ENCODE results near the gene LAT.

The LAT gene

GRCh38 chr16:29011112-29011511 lies 26.3 kb downstream of the LAT start:
- no peak for DNase-seq

GRCh38 chr16:29011851-29012250 lies 27.0 kb downstream of the LAT start:
- DNase-seq, result no peak

DNA sequence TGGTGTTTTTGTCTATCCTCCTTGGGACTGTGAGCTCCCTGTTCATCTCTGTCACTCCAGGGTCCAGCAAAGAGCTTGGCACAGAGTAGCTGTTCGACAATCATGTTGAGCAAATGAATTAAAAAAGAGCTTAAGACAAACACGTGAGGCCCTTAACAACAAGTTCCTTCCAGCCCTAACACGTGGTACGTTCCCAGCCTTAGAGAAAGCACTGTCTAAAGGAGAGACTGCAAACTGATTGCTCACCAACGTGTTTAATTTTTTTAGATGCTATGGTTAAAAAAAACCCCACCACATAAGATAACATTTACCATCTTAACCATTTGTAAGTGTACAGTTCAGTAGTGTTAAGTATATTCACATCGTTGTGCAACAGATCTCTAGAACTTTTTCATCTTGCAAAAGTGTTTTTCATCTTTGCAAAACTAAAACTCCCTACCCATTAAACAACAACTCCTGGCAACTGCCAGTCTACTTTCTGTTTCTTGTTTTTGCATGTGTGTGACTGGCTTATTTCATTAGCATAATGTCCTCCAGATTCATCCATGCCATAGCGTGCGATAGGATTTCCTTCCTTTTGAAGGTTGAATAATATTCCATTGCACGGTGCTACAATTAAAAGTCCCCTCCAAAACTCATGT lies 28.2 kb downstream of the LAT start:
- DNase-seq, result peak in 1 of 2 donors; percentile 35

GRCh38 chr16:29014561-29015069 lies 29.8 kb downstream of the LAT start:
- no peak for DNase-seq

DNA sequence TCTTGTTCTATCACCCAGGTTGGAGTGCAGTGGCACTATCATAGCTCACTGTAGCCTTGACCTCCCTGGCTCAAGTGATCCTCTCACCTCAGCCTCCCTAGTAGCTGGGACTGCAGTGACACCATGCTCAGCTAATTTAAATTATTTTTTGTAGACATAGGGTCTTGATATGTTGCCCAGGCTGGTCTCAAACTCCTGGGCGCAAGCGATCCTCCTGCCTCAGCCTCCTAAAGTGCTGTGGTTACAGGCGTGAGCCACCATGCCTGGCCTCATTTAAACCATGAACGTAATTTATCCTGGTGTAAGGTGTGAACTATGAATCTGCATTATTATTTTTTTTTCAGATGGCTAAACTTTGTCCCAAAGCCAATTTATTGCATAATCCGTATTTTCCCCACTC lies 37.3 kb downstream of the LAT start:
- no peak for DNase-seq

DNA sequence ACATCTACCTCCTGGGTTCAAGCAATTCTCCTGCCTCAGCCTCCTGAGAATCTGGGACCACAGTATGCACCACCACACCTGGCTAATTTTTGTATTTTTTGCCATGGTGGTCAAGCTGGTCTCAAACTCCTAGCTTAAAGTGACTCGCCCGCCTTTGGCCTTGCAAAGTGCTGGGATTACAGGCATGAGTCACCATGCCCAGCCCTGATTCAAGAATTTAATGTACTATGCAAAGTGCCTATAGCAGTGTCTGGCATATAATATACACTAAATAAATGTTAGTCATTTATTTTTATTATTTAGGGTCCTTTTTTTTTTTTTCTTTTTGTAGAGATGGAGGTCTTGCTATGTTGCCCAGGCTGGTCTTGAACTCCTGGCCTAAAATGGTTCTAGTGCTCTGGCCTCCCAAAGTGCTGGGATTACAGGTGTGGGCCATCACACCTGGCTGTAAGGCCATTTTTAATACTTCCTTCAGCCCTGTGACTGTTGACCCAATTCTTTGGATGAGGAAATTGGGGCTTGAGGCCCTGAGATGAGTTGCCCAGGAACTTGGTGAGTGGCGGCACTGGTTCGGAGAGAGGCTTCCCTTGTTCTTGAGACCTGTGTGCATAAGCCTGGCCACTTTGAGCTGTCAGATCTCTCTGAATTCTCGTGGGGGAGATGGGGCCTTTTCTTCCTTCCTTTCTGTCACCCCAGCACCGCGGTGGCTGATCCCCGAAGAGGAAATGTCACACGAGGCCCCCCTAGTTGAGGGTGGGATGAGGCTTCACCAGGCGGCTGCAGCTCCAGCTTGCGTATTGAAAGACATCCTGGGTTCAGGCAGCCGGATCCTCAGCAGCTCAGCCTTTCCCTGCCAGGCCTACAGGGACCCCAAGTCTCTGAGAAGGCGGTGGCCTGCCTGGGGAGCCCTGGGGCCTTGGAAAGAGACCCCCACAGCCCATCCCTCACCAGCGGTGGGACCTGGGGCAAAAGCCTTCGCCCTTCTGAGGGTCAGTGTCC lies 38.7 kb downstream of the LAT start:
- no peak for DNase-seq

- DNase-seq, result no peak
These were observed 39.4 kb downstream of the LAT start for GRCh38 chr16:29024278-29024677.

DNA sequence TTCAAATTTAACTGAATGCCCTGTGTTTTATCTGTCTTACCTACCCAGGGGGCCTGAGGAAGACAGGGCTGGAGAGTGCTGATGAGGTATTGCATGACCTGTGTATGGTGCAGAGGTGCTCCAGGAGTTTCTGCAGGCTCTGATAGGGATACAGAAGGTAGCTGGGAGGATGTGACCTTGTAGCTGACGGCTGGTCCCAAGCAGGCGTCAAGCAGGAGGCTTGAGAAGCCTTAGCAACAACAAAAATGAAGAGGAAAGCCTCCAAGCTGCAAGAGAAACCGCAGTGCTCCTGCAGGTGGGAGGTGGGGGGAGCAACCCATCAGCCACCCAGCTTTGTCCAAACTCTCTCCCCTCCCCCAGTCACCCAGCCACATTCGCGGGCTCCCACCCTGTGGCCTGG lies 40.4 kb downstream of the LAT start:
- DNase-seq, result no peak

- DNase-seq, result no peak
These were observed 40.9 kb downstream of the LAT start for GRCh38 chr16:29025735-29026134.

DNA sequence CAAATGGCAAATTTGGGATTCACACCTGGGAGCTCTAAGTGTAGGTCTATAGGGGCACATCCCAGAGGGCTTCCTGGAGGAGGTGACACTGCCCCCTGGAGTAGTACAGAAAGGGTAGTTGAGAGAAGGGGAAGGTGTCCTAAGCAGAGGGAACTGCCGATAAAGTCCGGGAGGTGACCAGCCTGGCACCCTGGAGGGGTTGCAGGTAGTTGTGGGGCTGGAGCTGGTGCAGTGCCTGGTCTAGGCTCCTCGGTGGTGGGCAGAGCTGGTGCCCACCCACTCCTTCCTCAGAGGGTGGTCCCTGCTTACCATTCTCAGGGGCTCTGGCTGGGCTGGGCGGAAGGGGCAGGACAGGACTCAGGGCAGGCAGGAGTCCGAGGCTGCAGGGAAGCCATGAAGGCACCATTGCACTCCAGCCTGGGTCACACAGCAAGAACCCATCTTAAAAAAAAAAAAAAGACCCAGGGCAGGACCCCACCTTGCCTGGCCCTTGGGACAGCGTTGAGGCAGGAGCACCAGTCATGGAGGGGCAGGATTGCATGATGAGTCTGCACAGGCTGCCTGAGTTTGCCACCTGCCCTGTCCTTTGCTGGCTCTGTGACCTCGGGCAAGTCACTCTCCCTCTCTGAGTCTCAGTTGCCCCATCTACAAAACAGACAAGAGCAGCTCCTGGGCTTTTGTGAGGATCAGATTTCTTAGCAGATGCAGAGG lies 43.8 kb downstream of the LAT start:
- no peak for DNase-seq

GRCh38 chr16:29029168-29029994 lies 44.5 kb downstream of the LAT start:
- DNase-seq, result peak; percentile 24 to 30

- DNase-seq, result no peak
These were observed 45.4 kb downstream of the LAT start for GRCh38 chr16:29030086-29030840.
